Superior temporal gyrus (tissue), 1 donor: Measurements from ENCODE around the gene ANKRD12.
"Not testable (repeated sequence)": the region's sequence is repeated elsewhere in the genome, so short reads cannot be mapped to it uniquely, and the experiment has no call there.

Experiments
- DNase-seq: peaks from one replicate; pipeline ENCODE4 v3.0.0-alpha.2; 2016; ENCODE audit errors: extremely low spot score

Gene ANKRD12

DNA sequence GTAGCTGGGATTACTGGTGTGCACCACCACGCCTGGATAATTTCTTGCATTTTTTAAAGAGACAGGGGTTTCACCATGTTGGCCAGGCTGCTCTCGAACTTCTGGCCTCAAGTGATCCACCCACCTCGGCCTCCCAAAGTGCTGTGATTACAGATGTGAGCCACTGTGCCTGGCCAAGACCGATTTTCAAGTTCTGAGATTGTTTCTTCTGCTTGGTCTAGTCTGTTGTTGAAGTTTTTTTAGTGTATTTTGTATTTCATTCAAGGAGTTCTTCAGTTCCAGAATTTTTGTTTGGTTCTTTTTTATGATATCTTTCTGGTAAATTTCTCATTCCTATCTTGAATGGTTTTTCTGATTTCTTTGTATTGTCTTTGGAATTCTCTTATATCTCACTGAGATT is 96.4 kb downstream of the ANKRD12 start:
- no peak for DNase-seq

DNA sequence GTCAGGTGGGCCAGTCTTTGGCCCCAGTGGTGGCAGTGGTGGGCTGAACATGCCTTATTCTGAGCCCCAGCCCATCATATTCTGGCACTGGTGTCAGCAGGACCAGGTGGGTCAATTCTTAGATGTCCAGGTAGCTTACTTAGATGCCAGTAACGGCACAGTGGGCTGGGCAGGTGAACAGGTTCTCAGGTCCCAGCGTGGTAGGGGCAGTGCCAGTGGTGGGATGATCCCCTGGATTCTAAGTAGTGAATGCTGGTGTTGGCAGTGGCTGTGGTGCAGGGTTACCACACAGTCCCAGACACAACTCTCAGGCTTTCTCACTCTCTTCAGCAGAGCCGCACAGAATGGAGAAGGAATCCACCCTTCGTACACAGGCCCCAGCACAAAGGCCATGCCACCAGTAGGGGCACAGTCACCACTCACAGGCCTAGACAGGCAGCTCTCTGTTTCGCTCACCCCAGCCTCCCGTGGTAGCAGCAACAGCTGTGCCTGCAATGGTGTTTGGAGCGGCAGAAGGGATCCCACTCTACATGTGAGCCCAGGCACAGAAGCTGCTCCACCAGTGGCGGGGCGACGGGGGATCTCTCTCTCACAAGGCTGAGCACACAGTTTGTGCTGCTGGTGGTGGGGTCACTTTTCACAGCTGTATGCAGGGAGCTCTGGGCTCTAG is 97.3 kb downstream of the ANKRD12 start:
- DNase-seq: no peak

DNA sequence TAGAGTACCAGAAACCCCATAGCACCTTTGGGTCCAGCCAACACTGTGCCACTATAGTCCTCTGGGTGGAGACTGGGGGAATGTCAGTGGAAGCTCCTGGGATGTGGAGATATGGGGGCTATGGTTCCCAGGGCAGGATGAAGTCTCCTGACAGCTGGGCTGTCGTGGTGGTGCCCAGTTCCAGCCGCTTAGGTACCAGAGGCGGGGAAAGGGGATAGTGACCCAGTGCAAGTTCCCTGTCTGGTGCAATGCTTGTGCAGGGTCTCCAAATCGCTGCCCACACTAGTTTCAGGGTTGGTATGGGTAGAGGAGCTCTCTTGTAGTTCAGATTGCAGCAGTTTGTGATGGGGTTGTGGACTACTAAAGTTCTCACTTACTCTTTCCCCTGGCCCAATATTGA is 97.9 kb downstream of the ANKRD12 start:
- no peak for DNase-seq

DNA sequence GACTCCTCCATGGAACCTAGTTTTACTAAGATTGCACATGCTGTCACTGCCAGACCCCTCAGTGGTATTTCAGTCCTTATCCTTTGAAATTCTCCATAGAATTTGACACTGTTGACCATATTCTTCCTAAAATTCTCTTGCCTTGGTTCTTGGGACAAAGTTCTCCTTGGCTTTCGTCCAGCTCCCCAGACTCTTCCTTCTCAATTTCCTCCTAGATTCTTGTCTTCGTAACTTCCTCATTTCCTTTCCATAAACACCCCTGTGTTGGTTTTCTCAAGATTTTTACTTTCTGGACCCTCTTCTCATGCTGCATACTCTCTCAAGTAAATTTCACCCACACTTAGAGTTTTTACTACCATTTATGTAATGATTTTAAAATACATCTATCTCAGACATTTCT is 101.4 kb downstream of the ANKRD12 start:
- DNase-seq: no peak

DNA sequence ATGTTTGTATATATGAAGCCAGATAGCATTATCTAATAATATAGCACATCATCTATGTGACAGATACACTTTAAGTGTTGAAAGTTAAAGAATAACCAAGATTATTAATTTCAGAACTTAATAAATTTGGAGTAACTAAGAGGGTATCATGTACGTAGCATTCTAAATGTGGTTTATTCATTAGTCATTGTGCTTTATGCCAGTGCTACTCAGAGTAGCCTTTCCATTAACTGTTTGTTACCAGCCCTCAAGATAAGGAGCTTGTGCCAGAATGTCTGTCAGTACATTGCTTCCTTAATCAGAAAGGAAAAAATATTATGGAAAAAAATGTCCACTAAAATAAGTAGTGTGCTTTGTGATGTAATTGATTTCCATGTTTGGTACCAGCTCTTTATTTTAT is 103.1 kb downstream of the ANKRD12 start:
- DNase-seq: no peak

DNA sequence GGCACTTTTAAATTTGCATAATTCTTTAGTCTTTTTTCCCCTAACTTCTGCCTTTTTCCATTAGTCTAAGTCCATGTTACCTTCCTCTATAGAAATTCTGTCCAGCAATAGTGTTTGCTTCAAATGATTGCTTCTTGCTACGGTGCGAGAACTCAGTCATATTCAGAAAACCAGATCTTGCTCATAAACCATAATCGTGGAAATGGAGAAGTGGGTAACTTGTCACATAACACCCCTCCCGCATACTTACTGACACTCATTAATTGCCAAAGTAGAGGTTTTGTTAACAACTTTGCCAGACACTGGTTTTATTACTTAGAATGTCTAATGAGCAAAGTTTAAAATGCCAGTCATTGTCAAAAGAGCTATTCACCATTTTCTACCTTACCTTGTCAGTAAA is 103.7 kb downstream of the ANKRD12 start:
- no peak for DNase-seq

DNA sequence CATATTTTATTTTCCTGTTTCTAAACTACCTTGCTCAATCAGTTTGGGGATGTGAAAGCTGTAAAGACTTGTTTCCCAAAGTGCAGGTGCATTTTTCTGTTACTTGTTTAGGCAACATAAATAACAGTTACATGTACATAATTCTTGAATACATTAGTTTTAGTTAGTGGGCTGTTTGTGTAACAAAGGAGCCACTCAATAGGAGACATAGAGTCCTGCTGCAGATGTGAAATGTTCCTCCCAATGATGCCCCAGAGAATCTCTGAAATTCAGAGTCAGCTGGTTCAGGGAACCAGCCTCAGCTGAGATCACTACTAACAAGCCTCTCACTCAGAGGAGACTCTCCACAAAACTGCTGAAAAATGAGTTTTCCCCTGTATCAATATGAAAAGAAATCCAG is 106.4 kb downstream of the ANKRD12 start:
- peak; percentile 23 for DNase-seq

DNA sequence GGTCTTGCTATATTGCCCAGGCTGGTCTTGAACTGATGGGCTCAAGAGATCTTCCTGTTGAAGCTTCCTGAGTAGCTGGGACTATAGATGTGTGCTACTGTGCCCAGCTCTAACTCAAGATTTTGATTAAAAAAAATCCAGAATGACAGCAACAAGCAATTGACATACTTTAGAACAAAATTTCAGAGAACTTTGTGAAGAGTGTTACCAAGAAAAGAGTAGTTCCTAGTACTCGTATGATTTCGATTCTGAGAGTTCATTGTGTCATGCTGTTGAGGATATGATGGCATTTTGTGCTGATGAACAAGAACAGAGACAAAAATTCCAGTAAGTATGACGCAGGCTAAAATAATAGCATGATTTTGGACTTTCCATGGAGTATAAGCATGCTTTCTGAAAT is 107.8 kb downstream of the ANKRD12 start:
- no peak for DNase-seq

DNA sequence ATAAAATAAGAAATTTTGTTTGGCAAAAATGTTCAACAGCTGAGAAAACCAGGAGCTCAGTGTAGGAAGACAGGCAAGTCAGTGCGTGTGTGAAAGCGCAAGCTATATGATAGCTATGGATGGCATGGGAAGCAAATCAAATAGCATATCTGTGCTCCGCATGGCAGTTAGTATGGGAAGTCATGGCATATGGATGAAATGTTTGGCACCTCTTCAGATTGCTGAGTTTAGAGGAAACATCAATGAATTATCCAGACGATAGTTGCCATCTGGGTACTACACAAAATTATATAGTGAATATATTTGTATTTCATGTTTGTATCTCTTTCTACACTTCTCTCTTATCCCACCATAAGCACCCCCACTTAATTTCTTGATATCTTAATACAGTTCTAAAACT is 112.1 kb downstream of the ANKRD12 start:
- no peak for DNase-seq

DNA sequence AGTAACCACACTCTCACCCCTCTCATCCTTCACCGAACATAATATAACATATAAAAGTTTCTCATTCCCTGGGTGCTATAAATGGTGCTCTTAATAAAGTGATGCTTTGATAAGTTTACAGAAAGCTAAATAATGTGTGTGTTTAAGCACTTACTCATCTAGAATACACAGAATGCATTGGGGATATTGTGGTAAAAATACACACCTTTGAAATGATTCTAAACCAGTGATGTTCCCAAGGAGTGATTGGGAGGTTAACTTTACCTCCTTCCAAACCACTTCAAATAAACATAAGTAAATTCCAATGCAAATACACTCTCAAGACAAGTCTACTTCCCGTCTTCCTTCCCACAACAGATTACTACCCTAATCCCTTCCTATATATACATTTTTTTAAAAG is 112.7 kb downstream of the ANKRD12 start:
- no peak for DNase-seq

DNA sequence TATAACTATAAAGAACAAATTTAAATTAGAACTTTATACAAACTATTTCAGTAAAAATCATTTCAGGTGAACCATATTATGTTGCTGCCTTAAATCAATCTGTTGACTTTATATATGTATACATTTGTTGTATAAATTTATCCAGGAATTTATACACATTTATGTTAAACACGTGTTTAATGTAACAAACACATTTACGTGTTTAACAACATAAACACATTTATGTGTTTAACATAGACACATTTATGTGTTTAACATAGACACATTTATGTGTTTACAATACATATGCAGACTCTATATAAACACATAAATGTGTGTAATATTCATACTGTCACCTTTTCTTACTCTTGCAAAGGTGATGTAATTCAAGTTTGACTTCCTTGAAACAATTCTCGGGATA is 122.6 kb downstream of the ANKRD12 start:
- DNase-seq: no peak

DNA sequence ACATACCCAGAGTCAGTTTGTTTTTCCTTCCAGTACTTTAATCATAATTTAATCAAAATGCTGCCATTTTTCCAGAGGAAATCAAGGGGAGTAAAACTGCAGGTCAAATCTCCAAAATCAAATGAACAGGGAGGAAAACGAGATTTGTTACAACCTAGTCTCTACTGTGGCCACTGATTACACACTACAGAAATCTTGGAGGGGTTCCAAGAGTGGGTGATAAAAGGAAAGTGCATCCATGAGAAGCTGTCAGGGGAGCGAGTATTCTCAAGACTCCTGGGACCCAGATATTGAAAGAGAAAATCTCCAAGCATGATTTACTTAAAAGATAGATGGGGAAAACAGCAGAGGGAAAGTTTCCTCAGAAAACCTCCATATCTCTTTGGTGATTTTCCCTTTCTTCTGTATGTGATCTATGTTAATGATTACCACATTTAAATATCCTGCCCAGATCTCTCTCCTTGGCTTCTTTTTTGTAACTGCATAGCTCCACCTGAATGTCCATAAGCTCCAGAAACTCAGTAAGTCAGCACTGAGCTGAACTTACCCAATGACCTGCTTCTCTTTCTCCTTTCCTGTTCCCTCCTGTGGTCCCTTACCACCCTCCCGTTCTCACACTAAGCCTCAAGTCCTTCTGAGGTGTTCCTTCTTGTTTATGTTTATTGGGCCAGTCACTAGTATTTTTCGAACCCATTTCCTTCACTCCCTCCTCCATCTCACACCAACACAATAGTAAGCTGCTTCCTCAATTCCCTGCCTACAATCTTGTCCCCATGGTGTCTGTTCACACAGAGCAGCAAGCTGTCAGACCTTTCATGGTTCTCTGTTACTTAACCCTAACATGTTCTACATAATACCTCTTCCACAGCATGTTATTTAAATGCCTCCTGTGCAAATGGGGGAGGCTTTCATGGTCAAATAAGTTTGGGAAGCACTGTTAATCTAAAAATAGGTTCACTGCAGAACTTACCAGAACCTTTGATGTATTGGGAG is 124.1 kb downstream of the ANKRD12 start:
- DNase-seq: no peak

DNA sequence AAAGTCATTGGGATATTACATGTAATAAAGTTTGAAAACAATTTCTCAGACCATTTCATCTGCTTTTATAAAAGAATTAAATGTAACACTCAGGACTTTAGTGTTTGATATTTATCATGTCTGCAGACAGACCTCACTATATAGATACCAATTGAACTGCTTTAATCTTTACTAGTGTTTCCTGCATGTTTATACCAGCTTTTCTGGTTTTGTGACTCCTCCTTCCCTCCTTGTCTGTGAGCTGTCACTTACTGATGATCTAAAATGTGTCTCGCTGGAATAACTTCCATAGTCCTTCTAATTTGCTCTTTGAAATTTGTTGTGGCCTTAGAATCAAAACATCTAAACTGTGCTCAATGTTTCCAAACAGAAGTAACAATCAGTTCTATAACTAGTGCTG is 126.7 kb downstream of the ANKRD12 start:
- DNase-seq: no peak

DNA sequence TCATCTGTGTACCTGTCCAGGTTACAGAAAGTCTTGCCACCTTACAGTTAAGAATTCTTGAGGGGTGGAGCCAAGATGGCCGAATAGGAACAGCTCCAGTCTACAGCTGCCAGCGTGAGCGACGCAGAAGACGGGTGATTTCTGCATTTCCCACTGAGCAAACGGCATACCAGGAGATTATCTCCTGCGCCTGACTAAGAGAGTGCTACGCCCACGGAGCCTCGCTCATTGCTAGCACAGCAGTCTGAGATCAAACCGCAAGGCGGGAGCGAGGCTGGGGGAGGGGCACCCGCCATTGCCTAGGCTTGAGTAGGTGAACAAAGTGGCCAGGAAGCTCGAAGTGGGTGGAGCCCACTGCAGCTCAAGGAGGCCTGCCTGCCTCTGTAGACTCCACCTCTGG is 128.2 kb downstream of the ANKRD12 start:
- DNase-seq: not testable (repeated sequence)

DNA sequence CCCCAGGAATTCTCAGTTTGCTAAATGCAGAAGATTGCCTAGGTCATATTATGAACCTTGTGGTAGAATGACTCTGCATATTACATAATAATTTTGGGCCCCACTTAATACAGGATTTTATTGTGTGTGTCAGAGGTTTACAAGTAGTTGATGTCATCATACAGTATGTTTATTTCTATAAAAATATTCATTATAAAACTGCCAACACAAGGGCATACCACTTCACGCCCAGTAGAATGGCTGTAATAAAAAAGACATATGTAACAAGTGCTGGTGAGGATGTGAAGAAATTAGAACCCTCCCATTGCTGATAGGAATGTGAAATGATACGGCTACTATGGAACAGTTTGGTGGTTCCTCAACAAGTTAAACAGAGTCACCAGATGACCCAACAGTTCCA is 136.6 kb downstream of the ANKRD12 start:
- no peak for DNase-seq

DNA sequence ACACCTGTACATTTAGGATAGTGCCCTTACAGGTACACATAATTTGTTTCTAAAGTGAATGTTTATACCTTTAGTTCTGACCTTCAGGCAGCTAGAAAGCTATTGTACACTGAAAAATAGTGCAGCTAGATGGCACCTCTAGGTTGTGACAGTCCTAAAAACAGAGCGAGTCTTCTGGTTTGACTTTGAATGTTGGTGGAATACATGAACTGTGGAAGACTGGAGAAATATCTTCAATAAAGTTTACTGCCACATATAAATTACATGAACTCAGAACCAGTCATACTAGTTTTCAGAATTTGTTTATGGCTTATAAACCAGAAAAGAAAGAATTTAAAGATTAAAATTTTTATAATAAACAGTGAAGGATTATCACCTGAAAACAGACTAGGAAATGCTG is 139.3 kb downstream of the ANKRD12 start:
- DNase-seq: no peak

DNA sequence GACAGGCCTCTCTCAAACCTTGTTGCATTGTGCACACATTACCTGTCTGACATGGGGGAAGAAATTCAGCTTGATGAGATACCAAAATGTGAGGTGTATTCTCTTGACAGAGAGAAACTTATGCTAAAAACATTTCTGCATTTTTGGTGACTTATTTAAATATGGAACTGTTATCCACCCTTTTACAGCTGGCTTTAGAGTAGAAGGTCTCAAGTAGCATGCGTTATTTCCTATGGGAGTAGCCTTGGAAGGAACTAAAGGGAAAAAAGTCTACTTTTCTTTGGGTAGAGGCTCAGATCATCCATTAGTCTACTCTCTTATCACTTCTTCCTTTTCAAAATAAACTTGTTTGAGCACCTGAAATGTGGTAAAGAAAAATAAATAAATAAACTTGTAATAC is 141.4 kb downstream of the ANKRD12 start:
- no peak for DNase-seq

DNA sequence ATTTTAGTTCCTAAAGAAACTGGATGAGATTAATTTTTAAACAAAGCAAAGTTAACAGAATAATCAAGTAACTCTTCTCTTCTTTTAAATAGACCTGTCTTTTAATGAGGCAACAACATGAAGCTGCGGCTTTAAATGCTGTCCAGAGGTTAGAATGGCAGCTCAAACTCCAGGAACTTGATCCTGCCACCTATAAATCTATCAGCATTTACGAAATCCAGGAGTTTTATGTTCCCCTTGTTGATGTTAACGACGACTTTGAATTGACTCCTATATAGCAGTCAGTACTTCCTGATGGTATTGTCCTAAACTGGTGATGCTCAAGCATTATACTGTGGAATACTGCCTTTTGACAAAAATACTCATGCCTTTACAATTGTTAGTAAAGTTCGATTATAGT is 144.3 kb downstream of the ANKRD12 start:
- DNase-seq: no peak

DNA sequence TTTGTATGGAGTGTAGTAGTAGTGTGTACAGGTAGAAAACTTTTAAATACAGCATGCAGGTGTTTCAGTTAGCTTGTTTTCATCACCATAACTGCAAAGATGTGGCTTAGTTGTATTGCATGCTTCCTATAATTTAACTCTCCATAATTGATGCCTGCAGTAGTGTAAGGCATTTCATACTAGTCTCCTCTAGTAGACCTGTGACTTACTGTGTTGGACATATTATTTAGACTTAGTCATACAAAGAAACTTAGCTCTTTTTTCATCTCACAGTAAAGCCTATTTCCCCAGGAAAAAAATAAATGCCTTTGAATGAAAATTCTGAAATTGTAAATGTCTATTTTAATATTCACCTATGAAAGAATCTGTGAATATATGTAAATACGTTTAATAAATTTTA is 145.2 kb downstream of the ANKRD12 start:
- no peak for DNase-seq

DNA sequence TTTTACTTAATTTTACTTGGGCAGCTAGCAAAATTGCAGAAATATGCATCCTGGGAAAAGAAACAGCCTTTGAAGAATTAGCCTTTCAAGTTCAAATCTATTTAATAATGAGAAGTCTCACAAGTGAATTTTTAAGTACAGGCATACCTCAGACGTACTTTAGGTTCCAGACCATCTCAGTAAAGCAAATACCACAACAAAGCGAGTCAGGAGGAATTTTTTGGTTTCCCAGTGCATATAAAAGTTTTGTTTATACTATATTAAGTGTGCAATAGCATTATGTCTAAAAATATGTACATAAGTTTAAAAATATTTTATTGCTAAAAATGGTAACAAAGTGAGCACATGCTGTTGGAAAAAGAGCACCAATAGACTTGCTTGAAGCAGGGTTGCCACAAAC is 147.2 kb downstream of the ANKRD12 start:
- no peak for DNase-seq

DNA sequence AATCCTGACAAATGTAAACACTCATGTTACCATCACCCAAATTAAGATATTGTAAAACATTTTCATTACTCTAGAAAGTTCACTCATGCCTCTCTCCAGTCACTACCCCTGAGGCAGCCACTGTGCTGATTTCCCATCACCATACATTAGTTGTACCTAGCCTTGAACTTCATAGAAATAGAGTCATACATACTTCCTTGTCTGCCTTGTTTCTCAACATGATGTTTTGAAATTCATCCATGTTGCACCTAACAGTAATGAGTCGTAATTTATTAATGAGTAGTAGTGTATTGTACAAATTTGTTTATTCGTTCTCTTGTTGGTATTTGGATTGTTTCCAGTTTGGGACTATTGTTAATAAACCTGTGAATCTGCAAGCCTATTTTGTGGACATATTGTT is 149.0 kb downstream of the ANKRD12 start:
- no peak for DNase-seq

DNA sequence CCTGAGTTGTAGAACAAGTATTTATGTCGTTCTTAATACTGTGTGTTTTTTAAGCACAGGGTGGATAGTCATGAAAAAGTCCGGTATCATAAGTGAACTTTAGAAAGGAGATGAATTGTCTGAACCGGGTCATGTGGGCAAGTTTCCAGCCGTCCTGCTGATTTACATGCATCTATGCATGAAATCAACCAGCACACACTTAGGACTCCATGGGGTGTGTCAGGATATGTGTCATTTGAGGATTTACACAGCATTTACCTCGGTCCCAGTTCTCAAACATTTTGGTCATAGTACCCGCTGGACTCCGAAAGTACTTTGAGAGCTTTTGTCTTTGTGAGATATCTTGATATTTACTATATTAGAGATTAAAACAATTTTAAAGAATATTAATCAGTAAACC is 150.5 kb downstream of the ANKRD12 start:
- DNase-seq: no peak

DNA sequence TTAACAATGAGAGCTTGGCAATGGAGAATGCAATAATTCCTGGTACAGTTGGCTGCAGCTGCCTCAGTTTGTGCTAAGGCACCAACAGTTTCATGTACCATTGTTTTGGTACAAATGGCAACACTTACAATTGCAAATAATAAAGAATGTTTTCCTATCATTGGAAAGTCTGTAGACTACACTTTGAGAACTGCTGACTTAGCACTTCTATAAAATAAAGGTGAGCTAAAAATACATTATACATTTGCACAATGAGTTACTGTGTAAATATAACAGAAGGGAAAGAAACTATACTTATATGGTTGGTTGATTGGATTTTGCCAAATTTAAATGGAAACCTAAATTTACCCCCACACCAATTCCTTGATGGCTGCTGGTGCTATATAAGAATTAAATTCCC is 153.1 kb downstream of the ANKRD12 start:
- DNase-seq: no peak
